Measurements from ENCODE around the gene CDK6. TPM values are rescaled to one million over a fixed set of nuclear protein-coding genes. Genes with fewer than 3 reads are reported as not detected.

CDK6 gene
- total RNA-seq, 1 experiment from 2014 or later = 38.7 TPM

- Histone ChIP-seq H3K36me3 (ENCODE audit: low read depth, low read length) (peaks cover 4% of the 10 kb centered on the region; the same call in 1 of the 2 replicates), H2AFZ (ENCODE audit: low read length) (peak overlapping the region; percentile 81), H3K79me2 (ENCODE audit: low read length) (peaks cover 46% of the 10 kb centered on the region), H3K9ac (ENCODE audit: low read length) (peak overlapping the region; percentile 80), H4K20me1 (ENCODE audit: low read length) (no peaks in the 10 kb centered on the region), H3K9me3 (ENCODE audit: low read length) (no peaks in the 10 kb centered on the region), H3K4me2 (ENCODE audit: low read length) (peak overlapping the region; percentile 89), H3K4me3 (ENCODE audit: low read length) (peak overlapping the region; percentile 82), H3K27ac (ENCODE audit: low read length) (peak overlapping the region; percentile 66), H3K4me1 (ENCODE audit: insufficient read depth, low read length) (peaks cover 18% of the 10 kb centered on the region), H3K9me2 (replicated peaks; ENCODE audit: low read length) (no peaks in the 10 kb centered on the region), H3K27me3 (ENCODE audit: low read length) (no peaks in the 10 kb centered on the region), H3F3A (ENCODE audit: low read length, unreplicated experiment) (no peaks in the 10 kb centered on the region)
- TF ChIP-seq CTCF (conservative IDR thresholded peaks at IDR 0.05; ENCODE audit: low read depth, low read length) = no peak
- no peak for TF ChIP-seq EZH2phosphoT487 (IDR thresholded peaks at IDR 0.05; ENCODE audit: borderline replicate concordance, low read length)
- TF ChIP-seq EZH2 (IDR thresholded peaks at IDR 0.05; ENCODE audit: low read length, unreplicated experiment) = no peak
- TSS peak; percentile 33 for BruUV-seq (replicated peaks)
- intact Hi-C loops (cut with micrococcal nuclease) = loop anchor here (1.0 to 10.0 kb wide), 2 partner anchors 68 to 399 kb away; partner anchors contain the start of gene VPS50
- ChIA-PET CTCF (interaction anchor here (0.6 to 0.7 kb wide), 5 partner anchors 64 to 396 kb away, joined by 4 to 11 read pairs (median 5); no protein-coding TSS in a partner anchor), POLR2A (ENCODE audit: unreplicated experiment) (interaction anchor here (0.6 kb wide), 3 partner anchors 111 to 358 kb away, joined by 3 to 13 read pairs (median 11); no protein-coding TSS in a partner anchor)
- DNase-seq (peak; percentile 23), ATAC-seq (peak; percentile 1; the same call in 1 of the 2 replicates)
Observed at GRCh38 chr7:92835851-92836488, 403 bp downstream of the CDK6 start.

GRCh38 chr7:92835261-92835850 lies 1.0 kb downstream of the CDK6 start:
- DNase-seq (peak; percentile 62), ATAC-seq (0 out of 2 replicates have a peak, but pooled peaks have one; percentile 1)
- intact Hi-C loops (cut with micrococcal nuclease) = loop anchor here (10.0 kb wide), 1 partner anchor 399 kb away; the partner anchor contains the start of gene VPS50
- Histone ChIP-seq H3K9ac (ENCODE audit: low read length) (peak overlapping the region; percentile 80), H3K9me2 (replicated peaks; ENCODE audit: low read length) (no peaks in the 10 kb centered on the region), H3K4me2 (ENCODE audit: low read length) (peak overlapping the region; percentile 89), H2AFZ (ENCODE audit: low read length) (peak overlapping the region; percentile 81), H3K4me1 (ENCODE audit: insufficient read depth, low read length) (peaks cover 24% of the 10 kb centered on the region), H3K27me3 (ENCODE audit: low read length) (no peaks in the 10 kb centered on the region), H3K27ac (ENCODE audit: low read length) (peak overlapping the region; percentile 66), H3F3A (ENCODE audit: low read length, unreplicated experiment) (no peaks in the 10 kb centered on the region), H3K4me3 (ENCODE audit: low read length) (peak overlapping the region; percentile 82), H3K9me3 (ENCODE audit: low read length) (no peaks in the 10 kb centered on the region), H3K36me3 (ENCODE audit: low read depth, low read length) (peaks cover 4% of the 10 kb centered on the region; the same call in 1 of the 2 replicates), H3K79me2 (ENCODE audit: low read length) (peaks cover 52% of the 10 kb centered on the region), H4K20me1 (ENCODE audit: low read length) (no peaks in the 10 kb centered on the region)
- ChIA-PET CTCF (no interaction called here), POLR2A (ENCODE audit: unreplicated experiment) (no interaction called here)
- BruUV-seq (replicated peaks) = no TSS peak
- no peak for TF ChIP-seq CTCF (conservative IDR thresholded peaks at IDR 0.05; ENCODE audit: low read depth, low read length)
- TF ChIP-seq EZH2 (IDR thresholded peaks at IDR 0.05; ENCODE audit: low read length, unreplicated experiment) = no peak
- no peak for TF ChIP-seq EZH2phosphoT487 (IDR thresholded peaks at IDR 0.05; ENCODE audit: borderline replicate concordance, low read length)
